ENCODE data around the gene KLHL17. TPM values are rescaled to one million over a fixed set of nuclear protein-coding genes. Genes with fewer than 3 reads are reported as not detected.

Gene KLHL17
- total RNA-seq, 1 experiment from 2014 or later, result 66.9 TPM

- peaks cover 90% of the 10 kb centered on the region for H3K27me3 Mint-ChIP-seq (ENCODE audit: low read depth)
Observed at GRCh38 chr1:927748-928147, 32.6 kb upstream of the KLHL17 start.

More at GRCh38 chr1:927748-928147, 32.6 kb upstream of the KLHL17 start:
- Mint-ChIP-seq H3K4me1 (peaks cover 11% of the 10 kb centered on the region), H3K4me3 (no peak overlapping the region), H3K27ac (no peak overlapping the region), H3K9me3 (no peaks in the 10 kb centered on the region), H3K36me3 (no peaks in the 10 kb centered on the region)
- TF ChIP-seq JAZF1 (CRISPR knock-in tag; IDR thresholded peaks at IDR 0.05), result no peak
- no peak for TF ChIP-seq GRHL2 (CRISPR knock-in tag; IDR thresholded peaks at IDR 0.05; ENCODE audit: insufficient replicate concordance, severe bottlenecking)
- TF ChIP-seq TP53 (CRISPR knock-in tag; IDR thresholded peaks at IDR 0.05), result no peak
- no peak for TF ChIP-seq ZNF317 (CRISPR knock-in tag; IDR thresholded peaks at IDR 0.05; ENCODE audit: borderline replicate concordance, low read depth)
- TF ChIP-seq ZNF671 (CRISPR knock-in tag; IDR thresholded peaks at IDR 0.05), result no peak
- TF ChIP-seq E2F4 (CRISPR knock-in tag; IDR thresholded peaks at IDR 0.05; ENCODE audit: borderline replicate concordance, low read depth), result no peak
- no peak for TF ChIP-seq CDX4 (CRISPR knock-in tag; IDR thresholded peaks at IDR 0.05; ENCODE audit: borderline replicate concordance)
- TF ChIP-seq ATF1 (CRISPR knock-in tag; IDR thresholded peaks at IDR 0.05), result no peak
- TF ChIP-seq GABPB1 (CRISPR knock-in tag; IDR thresholded peaks at IDR 0.05), result no peak
- TF ChIP-seq HMGXB4 (CRISPR knock-in tag; IDR thresholded peaks at IDR 0.05), result no peak
- no peak for TF ChIP-seq MYBL2 (CRISPR knock-in tag; IDR thresholded peaks at IDR 0.05)
- TF ChIP-seq ZNF425 (CRISPR knock-in tag; conservative IDR thresholded peaks at IDR 0.05), result no peak
- no peak for TF ChIP-seq ATF6 (CRISPR knock-in tag; IDR thresholded peaks at IDR 0.05)
- TF ChIP-seq ZNF532 (CRISPR knock-in tag; IDR thresholded peaks at IDR 0.05; ENCODE audit: borderline replicate concordance), result no peak
- TF ChIP-seq NR2C2 (CRISPR knock-in tag; IDR thresholded peaks at IDR 0.05), result no peak
- no peak for TF ChIP-seq NFE2L1 (CRISPR knock-in tag; IDR thresholded peaks at IDR 0.05)
- no peak for TF ChIP-seq PRDM15 (CRISPR knock-in tag; IDR thresholded peaks at IDR 0.05)
- no peak for DNase-seq (ENCODE audit: low spot score)
- CTCF ChIA-PET, result no interaction called here
- no peak for ATAC-seq
- POLR2A ChIA-PET, result interaction anchor here (1.6 kb wide), 1 partner anchor 15 kb away, joined by 3 read pairs; no protein-coding TSS in a partner anchor
